CD4-positive, alpha-beta T cell treated with Interleukin-1 beta for 1 hour (primary cell): ENCODE results near the gene WWTR1.

Experiments used
- DNase-seq, 2 donors: peaks; one replicate each; pipeline ENCODE4 v3.0.0-alpha.2; 2020 to 2022

Gene WWTR1

GRCh38 chr3:149589332-149589731, 68.5 kb downstream of the WWTR1 start:
- no peak for DNase-seq

- no peak for DNase-seq
Observed at GRCh38 chr3:149588909-149589308, 68.9 kb downstream of the WWTR1 start.

GRCh38 chr3:149587383-149587782, 70.4 kb downstream of the WWTR1 start:
- DNase-seq: no peak

- DNase-seq: no peak
Observed at GRCh38 chr3:149586871-149587270, 71.0 kb downstream of the WWTR1 start.

- DNase-seq: no peak
Observed at GRCh38 chr3:149585401-149585726, 72.5 kb downstream of the WWTR1 start.

GRCh38 chr3:149583921-149584635, 73.7 kb downstream of the WWTR1 start:
- DNase-seq: no peak

GRCh38 chr3:149582395-149582794, 75.4 kb downstream of the WWTR1 start:
- no peak for DNase-seq

- DNase-seq: no peak
Observed at GRCh38 chr3:149581681-149582370, 76.0 kb downstream of the WWTR1 start.

- no peak for DNase-seq
Observed at GRCh38 chr3:149581248-149581647, 76.6 kb downstream of the WWTR1 start.

- no peak for DNase-seq
Observed at GRCh38 chr3:149579838-149580542, 77.8 kb downstream of the WWTR1 start.

- DNase-seq: no peak
Observed at GRCh38 chr3:149579161-149579560, 78.7 kb downstream of the WWTR1 start.

GRCh38 chr3:149577801-149578200, 80.0 kb downstream of the WWTR1 start:
- no peak for DNase-seq

GRCh38 chr3:149575961-149576564, 81.8 kb downstream of the WWTR1 start:
- DNase-seq: no peak

- DNase-seq: no peak
Observed at GRCh38 chr3:149575213-149575960, 82.4 kb downstream of the WWTR1 start.

GRCh38 chr3:149572796-149573414, 84.9 kb downstream of the WWTR1 start:
- DNase-seq: no peak

GRCh38 chr3:149571381-149571780, 86.4 kb downstream of the WWTR1 start:
- no peak for DNase-seq

GRCh38 chr3:149570016-149570415, 87.8 kb downstream of the WWTR1 start:
- DNase-seq: no peak

- DNase-seq: no peak
Observed at GRCh38 chr3:149567381-149567780, 90.4 kb downstream of the WWTR1 start.

- DNase-seq: no peak
Observed at GRCh38 chr3:149566292-149566975, 91.4 kb downstream of the WWTR1 start.

- DNase-seq: no peak
Observed at GRCh38 chr3:149564079-149564478, 93.7 kb downstream of the WWTR1 start.

- no peak for DNase-seq
Observed at GRCh38 chr3:149563114-149563513, 94.7 kb downstream of the WWTR1 start.

GRCh38 chr3:149560617-149561016, 97.2 kb downstream of the WWTR1 start:
- DNase-seq: no peak
